ENCODE data around the gene SRPX2.

The SRPX2 gene

DNA sequence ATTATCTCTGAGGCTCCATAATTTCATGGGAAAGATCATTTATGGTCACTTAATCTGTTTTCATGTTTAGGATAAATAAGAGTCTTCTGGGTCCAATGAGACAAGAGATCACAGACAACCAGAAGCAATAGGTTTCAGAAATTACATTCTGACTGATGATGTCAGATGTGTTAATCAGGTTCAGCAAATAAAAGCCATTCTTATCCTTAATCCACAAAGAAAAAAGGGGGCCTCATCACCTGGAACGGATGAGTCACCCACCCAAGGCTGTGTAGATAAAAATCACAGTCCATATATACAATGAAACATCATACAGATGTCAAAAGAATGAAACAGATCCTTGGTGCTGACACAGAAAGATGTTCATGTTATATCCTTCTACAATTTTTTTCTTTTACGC, 51.3 kb downstream of the SRPX2 start:
- Histone ChIP-seq H3K4me1 (ENCODE audit: control insufficient read depth, insufficient read depth, low read length) (0 out of 2 replicates have a peak, but pooled peaks cover 5% of the 10 kb centered on the region), H3K9me3 (ENCODE audit: control insufficient read depth, insufficient read depth, low read depth, low read length) (no peaks in the 10 kb centered on the region), H3K36me3 (ENCODE audit: control insufficient read depth in 2 of 2, insufficient read depth in 1 of 2, low read length in 2 of 2) (peaks cover 0 to 5% of the 10 kb centered on the region in 2 experiments; a peak in 1 of 3 replicates), H3K4me3 (ENCODE audit: low read depth, low read length) (no peak overlapping the region), H3K27ac (ENCODE audit: extremely low read depth, low read depth, low read length) (no peak overlapping the region)
- ChIA-PET POLR2A (no interaction called here), CTCF (interaction anchor here (0.6 to 2.0 kb wide), 5 partner anchors 10 to 73 kb away, joined by 3 to 8 read pairs (median 4); no protein-coding TSS in a partner anchor)
- no peak for TF ChIP-seq ZNF707 (tag by site-specific recombination; IDR thresholded peaks at IDR 0.05)
- TF ChIP-seq, protein P1, sequence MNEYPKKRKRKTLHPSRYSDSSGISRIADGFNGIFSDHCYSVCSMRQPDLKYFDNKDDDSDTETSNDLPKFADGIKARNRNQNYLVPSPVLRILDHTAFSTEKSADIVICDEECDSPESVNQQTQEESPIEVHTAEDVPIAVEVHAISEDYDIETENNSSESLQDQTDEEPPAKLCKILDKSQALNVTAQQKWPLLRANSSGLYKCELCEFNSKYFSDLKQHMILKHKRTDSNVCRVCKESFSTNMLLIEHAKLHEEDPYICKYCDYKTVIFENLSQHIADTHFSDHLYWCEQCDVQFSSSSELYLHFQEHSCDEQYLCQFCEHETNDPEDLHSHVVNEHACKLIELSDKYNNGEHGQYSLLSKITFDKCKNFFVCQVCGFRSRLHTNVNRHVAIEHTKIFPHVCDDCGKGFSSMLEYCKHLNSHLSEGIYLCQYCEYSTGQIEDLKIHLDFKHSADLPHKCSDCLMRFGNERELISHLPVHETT (tag by site-specific recombination; IDR thresholded peaks at IDR 0.05) = no peak
- TF ChIP-seq ZSCAN30 (tag by site-specific recombination; IDR thresholded peaks at IDR 0.05) = no peak
- no peak for TF ChIP-seq ZNF501 (tag by site-specific recombination; IDR thresholded peaks at IDR 0.05)
- TF ChIP-seq, protein P2, sequence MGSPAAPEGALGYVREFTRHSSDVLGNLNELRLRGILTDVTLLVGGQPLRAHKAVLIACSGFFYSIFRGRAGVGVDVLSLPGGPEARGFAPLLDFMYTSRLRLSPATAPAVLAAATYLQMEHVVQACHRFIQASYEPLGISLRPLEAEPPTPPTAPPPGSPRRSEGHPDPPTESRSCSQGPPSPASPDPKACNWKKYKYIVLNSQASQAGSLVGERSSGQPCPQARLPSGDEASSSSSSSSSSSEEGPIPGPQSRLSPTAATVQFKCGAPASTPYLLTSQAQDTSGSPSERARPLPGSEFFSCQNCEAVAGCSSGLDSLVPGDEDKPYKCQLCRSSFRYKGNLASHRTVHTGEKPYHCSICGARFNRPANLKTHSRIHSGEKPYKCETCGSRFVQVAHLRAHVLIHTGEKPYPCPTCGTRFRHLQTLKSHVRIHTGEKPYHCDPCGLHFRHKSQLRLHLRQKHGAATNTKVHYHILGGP (tag by site-specific recombination; IDR thresholded peaks at IDR 0.05) = no peak
- no peak for TF ChIP-seq ZNF214 (tag by site-specific recombination; IDR thresholded peaks at IDR 0.05; ENCODE audit: borderline replicate concordance)

DNA sequence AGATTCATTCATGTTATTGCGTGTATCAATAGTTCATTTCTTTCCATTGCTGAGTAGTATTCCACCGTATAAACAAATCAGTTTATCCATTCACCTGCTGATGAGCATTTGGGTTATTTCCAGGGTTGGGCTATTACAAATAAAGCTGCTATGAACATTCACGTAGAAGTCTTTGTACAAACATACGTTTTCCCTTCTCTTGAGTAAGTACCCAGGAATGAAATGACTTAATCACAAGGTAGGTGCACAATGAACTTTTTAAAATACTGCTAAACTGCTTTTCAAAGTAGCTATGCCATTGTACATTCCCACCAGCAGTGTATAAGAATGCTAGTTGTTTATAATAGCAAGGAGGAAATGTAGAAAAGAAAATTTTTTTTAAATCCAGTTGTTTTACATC, 52.0 kb downstream of the SRPX2 start:
- POLR2A ChIA-PET = no interaction called here
- Histone ChIP-seq H3K9me3 (ENCODE audit: control insufficient read depth, insufficient read depth, low read depth, low read length) (no peaks in the 10 kb centered on the region), H3K4me1 (ENCODE audit: control insufficient read depth, insufficient read depth, low read length) (0 out of 2 replicates have a peak, but pooled peaks cover 5% of the 10 kb centered on the region), H3K36me3 (ENCODE audit: control insufficient read depth in 2 of 2, insufficient read depth in 1 of 2, low read length in 2 of 2) (peaks cover 0 to 3% of the 10 kb centered on the region in 2 experiments; a peak in 1 of 3 replicates), H3K27ac (ENCODE audit: extremely low read depth, low read depth, low read length) (no peak overlapping the region), H3K4me3 (ENCODE audit: low read depth, low read length) (no peak overlapping the region)
- CTCF ChIA-PET = interaction anchor here (0.6 to 2.0 kb wide), 6 partner anchors 10 to 75 kb away, joined by 3 to 8 read pairs (median 4); no protein-coding TSS in a partner anchor
- no peak for TF ChIP-seq ZNF626 (tag by site-specific recombination; IDR thresholded peaks at IDR 0.05)
- no peak for TF ChIP-seq ZNF2 (tag by site-specific recombination; IDR thresholded peaks at IDR 0.05)
- TF ChIP-seq, protein P3, sequence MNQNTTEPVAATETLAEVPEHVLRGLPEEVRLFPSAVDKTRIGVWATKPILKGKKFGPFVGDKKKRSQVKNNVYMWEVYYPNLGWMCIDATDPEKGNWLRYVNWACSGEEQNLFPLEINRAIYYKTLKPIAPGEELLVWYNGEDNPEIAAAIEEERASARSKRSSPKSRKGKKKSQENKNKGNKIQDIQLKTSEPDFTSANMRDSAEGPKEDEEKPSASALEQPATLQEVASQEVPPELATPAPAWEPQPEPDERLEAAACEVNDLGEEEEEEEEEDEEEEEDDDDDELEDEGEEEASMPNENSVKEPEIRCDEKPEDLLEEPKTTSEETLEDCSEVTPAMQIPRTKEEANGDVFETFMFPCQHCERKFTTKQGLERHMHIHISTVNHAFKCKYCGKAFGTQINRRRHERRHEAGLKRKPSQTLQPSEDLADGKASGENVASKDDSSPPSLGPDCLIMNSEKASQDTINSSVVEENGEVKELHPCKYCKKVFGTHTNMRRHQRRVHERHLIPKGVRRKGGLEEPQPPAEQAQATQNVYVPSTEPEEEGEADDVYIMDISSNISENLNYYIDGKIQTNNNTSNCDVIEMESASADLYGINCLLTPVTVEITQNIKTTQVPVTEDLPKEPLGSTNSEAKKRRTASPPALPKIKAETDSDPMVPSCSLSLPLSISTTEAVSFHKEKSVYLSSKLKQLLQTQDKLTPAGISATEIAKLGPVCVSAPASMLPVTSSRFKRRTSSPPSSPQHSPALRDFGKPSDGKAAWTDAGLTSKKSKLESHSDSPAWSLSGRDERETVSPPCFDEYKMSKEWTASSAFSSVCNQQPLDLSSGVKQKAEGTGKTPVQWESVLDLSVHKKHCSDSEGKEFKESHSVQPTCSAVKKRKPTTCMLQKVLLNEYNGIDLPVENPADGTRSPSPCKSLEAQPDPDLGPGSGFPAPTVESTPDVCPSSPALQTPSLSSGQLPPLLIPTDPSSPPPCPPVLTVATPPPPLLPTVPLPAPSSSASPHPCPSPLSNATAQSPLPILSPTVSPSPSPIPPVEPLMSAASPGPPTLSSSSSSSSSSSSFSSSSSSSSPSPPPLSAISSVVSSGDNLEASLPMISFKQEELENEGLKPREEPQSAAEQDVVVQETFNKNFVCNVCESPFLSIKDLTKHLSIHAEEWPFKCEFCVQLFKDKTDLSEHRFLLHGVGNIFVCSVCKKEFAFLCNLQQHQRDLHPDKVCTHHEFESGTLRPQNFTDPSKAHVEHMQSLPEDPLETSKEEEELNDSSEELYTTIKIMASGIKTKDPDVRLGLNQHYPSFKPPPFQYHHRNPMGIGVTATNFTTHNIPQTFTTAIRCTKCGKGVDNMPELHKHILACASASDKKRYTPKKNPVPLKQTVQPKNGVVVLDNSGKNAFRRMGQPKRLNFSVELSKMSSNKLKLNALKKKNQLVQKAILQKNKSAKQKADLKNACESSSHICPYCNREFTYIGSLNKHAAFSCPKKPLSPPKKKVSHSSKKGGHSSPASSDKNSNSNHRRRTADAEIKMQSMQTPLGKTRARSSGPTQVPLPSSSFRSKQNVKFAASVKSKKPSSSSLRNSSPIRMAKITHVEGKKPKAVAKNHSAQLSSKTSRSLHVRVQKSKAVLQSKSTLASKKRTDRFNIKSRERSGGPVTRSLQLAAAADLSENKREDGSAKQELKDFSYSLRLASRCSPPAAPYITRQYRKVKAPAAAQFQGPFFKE (tag by site-specific recombination; IDR thresholded peaks at IDR 0.05; ENCODE audit: borderline replicate concordance) = no peak
- TF ChIP-seq BCL11B (tag by site-specific recombination; IDR thresholded peaks at IDR 0.05; ENCODE audit: low read depth) = no peak
- no peak for TF ChIP-seq SALL2 (tag by site-specific recombination; IDR thresholded peaks at IDR 0.05; ENCODE audit: borderline replicate concordance)
- TF ChIP-seq ZFP37 (tag by site-specific recombination; IDR thresholded peaks at IDR 0.05) = no peak
- TF ChIP-seq ZNF768 (tag by site-specific recombination; IDR thresholded peaks at IDR 0.05) = no peak
- TF ChIP-seq PRDM1 (tag by site-specific recombination; IDR thresholded peaks at IDR 0.05) = no peak
- TF ChIP-seq ZNF175 (tag by site-specific recombination; IDR thresholded peaks at IDR 0.05) = no peak
- TF ChIP-seq, protein P4, sequence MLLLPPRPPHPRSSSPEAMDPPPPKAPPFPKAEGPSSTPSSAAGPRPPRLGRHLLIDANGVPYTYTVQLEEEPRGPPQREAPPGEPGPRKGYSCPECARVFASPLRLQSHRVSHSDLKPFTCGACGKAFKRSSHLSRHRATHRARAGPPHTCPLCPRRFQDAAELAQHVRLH (tag by site-specific recombination; IDR thresholded peaks at IDR 0.05) = no peak
- TF ChIP-seq, protein P5, sequence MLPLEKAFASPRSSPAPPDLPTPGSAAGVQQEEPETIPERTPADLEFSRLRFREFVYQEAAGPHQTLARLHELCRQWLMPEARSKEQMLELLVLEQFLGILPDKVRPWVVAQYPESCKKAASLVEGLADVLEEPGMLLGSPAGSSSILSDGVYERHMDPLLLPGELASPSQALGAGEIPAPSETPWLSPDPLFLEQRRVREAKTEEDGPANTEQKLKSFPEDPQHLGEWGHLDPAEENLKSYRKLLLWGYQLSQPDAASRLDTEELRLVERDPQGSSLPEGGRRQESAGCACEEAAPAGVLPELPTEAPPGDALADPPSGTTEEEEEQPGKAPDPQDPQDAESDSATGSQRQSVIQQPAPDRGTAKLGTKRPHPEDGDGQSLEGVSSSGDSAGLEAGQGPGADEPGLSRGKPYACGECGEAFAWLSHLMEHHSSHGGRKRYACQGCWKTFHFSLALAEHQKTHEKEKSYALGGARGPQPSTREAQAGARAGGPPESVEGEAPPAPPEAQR (tag by site-specific recombination; IDR thresholded peaks at IDR 0.05) = no peak
- TF ChIP-seq ZNF311 (tag by site-specific recombination; IDR thresholded peaks at IDR 0.05; ENCODE audit: borderline replicate concordance) = no peak
- TF ChIP-seq FEZF1 (tag by site-specific recombination; IDR thresholded peaks at IDR 0.05) = no peak
- no peak for TF ChIP-seq SP2 (tag by site-specific recombination; IDR thresholded peaks at IDR 0.05)
- TF ChIP-seq, protein P6, sequence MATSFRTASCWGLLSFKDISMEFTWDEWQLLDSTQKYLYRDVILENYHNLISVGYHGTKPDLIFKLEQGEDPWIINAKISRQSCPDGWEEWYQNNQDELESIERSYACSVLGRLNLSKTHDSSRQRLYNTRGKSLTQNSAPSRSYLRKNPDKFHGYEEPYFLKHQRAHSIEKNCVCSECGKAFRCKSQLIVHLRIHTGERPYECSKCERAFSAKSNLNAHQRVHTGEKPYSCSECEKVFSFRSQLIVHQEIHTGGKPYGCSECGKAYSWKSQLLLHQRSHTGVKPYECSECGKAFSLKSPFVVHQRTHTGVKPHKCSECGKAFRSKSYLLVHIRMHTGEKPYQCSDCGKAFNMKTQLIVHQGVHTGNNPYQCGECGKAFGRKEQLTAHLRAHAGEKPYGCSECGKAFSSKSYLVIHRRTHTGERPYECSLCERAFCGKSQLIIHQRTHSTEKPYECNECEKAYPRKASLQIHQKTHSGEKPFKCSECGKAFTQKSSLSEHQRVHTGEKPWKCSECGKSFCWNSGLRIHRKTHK (tag by site-specific recombination; IDR thresholded peaks at IDR 0.05) = no peak
- TF ChIP-seq ZNF791 (tag by site-specific recombination; IDR thresholded peaks at IDR 0.05) = no peak
- no peak for TF ChIP-seq ZNF221 (tag by site-specific recombination; IDR thresholded peaks at IDR 0.05; ENCODE audit: borderline replicate concordance)
- no peak for TF ChIP-seq ZSCAN23 (tag by site-specific recombination; IDR thresholded peaks at IDR 0.05)

Data from HEK293 (cell line).